Coronary artery (tissue), 2 donors: ENCODE measurements around the gene MYLK.
A peak's percentile ranks its signal among the peaks of the same experiment; 100 is the strongest.

ENCODE experiments used
- DNase-seq: peaks from one replicate; pipeline ENCODE4 v3.0.0-alpha.2; 2017; ENCODE audit warnings: low spot score
- H3K27ac ChIP-seq, 2 donors: fragments of 200-600 bp; sonication (generic); one replicate each; pipeline ENCODE4 v1.5.1; 2016 to 2019
- H3K4me3 ChIP-seq: fragments of 200-600 bp; sonication (generic); 2 replicates; pipeline ENCODE4 v1.5.1; 2016; ENCODE audit warnings: mild to moderate bottlenecking, moderate library complexity
- TF ChIP-seq, protein P1 (sequence below): fragments of 200-600 bp; sonication (generic); IDR thresholded peaks from one replicate; pipeline ENCODE4 v1.5.1; 2019; ENCODE audit warnings: antibody characterized with exemption

The MYLK gene

DNA sequence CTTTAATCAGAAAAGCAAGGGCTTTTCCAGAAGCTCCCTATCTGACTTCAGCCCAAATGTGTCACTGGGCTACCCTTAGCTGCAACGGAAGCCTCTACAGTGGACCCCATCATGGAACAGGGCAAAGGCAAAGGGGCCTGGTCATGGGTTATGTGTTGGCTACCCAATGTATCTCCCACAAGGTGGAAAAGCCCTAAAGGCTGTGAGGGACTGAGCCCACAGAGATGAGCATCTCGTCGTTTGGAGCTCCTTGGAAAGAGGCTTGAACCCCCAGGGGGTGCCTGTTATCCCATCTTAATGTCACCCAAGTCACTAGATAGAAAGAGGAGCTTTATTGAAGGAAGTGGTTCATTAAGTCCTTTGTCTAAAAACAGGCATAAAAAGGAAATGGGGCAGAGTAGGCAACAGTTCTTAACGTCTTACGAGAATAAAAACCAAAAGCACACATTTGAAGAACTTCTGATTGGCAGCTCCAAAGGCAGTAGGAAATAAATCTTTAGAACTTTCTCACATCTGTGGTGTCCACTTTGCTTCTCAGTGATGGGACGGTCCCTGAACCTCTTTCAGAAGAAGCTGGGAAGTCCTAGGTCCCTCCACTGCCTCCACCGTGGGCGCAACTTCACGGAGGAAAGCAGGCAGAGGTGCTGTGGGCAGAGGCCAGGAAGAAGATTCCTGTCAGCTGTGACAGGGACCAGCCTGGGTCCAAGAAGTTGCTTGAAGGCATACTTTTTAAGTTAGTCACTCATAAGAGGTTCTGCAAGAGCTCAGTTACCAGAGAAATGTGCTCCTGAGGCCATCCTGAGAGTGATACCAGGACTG is 93.7 kb downstream of the MYLK start:
- TF ChIP-seq, protein P1, sequence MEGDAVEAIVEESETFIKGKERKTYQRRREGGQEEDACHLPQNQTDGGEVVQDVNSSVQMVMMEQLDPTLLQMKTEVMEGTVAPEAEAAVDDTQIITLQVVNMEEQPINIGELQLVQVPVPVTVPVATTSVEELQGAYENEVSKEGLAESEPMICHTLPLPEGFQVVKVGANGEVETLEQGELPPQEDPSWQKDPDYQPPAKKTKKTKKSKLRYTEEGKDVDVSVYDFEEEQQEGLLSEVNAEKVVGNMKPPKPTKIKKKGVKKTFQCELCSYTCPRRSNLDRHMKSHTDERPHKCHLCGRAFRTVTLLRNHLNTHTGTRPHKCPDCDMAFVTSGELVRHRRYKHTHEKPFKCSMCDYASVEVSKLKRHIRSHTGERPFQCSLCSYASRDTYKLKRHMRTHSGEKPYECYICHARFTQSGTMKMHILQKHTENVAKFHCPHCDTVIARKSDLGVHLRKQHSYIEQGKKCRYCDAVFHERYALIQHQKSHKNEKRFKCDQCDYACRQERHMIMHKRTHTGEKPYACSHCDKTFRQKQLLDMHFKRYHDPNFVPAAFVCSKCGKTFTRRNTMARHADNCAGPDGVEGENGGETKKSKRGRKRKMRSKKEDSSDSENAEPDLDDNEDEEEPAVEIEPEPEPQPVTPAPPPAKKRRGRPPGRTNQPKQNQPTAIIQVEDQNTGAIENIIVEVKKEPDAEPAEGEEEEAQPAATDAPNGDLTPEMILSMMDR = no peak
- Histone ChIP-seq H3K4me3 (no peak overlapping the region), H3K27ac (no peak overlapping the region)
- DNase-seq = no peak

- H3K27ac ChIP-seq = no peak overlapping the region
These were observed 94.4 kb downstream of the MYLK start for GRCh38 chr3:123789760-123790159.

GRCh38 chr3:123789160-123789559 is 95.0 kb downstream of the MYLK start:
- Histone ChIP-seq H3K27ac (peak overlapping the region in 1 of 2 donors; percentile 21), H3K4me3 (no peak overlapping the region)
- no peak for DNase-seq
- TF ChIP-seq, protein P1 = no peak

More at GRCh38 chr3:123789760-123790159, 94.4 kb downstream of the MYLK start:
- TF ChIP-seq, protein P1 = no peak
- H3K4me3 ChIP-seq = no peak overlapping the region
- no peak for DNase-seq

DNA sequence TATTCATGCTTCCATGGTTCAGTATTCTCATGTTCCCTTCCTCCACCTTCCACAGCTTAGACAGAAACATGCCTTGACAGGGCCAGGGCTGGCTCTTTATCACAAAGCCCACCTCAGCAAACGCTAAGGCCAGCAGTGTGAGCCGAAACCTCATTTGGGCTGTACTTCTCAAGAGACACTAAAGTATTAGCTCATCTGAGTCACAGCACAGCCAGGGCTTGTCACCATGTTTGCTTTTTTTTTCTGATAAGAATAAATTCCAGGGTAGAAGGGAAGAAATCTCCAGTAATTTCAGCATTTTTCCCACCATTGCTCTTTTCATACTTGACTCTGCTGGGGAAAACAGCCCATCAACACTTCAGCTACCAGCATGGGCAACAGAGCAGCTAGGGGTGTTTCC is 95.4 kb downstream of the MYLK start:
- no peak for DNase-seq
- TF ChIP-seq, protein P1 = no peak
- Histone ChIP-seq H3K4me3 (no peak overlapping the region), H3K27ac (peak overlapping the region in 1 of 2 donors; percentile 21)

DNA sequence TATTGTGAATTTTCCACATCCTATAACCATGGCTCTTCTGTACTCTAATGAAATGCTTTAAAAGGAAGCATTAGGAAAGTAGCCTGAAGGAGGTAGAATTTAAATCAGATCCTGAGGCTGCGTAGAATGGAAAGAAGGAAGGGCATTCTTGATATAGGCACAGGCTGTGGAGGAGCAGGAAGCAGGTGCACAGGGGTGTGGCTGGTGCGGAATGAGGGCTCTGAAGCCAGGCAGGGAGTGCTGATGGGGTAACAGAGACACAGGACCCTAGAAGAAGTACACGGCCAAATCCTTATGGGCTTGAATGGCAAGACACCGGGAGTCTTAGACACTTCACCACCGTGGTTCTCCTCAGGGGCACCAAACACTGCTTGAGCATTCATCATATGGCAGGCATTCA is 97.0 kb downstream of the MYLK start:
- no peak for DNase-seq

GRCh38 chr3:123785602-123786001 is 98.5 kb downstream of the MYLK start:
- H3K4me3 ChIP-seq = no peak overlapping the region
- TF ChIP-seq, protein P1 = no peak
- no peak overlapping the region for H3K27ac ChIP-seq
- DNase-seq = no peak

More for the DNA sequence above, 97.0 kb downstream of the MYLK start:
- Histone ChIP-seq H3K4me3 (no peak overlapping the region), H3K27ac (no peak overlapping the region)
- TF ChIP-seq, protein P1 = no peak

GRCh38 chr3:123783811-123784210 is 100.3 kb downstream of the MYLK start:
- no peak for DNase-seq
- no peak overlapping the region for H3K4me3 ChIP-seq
- TF ChIP-seq, protein P1 = no peak
- no peak overlapping the region for H3K27ac ChIP-seq
